ENCODE data around the gene HOXB9.

The HOXB9 gene

DNA sequence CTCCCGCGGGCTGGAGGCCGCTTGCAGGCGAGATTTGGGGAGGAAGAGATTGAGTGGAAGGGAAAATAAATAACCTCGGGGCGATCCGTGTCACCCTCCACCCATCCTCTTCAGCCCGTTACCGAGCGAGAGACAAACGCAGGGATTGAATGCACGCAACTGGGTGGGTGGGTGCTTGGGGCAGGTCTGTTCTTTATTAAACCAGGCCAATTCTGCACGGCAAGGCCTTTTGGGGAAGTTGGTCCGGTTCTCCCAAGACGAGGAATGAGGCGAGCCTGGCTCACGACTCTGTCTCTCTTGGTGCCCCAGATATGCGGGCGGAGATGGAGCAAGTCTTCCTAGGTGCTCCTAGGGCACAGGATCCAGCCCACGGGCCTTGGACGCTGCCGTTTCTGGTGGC is 14.9 kb downstream of the HOXB9 start:
- Histone ChIP-seq H3K27ac (no peak overlapping the region), H3K9ac (no peak overlapping the region), H3K27me3 (peaks cover 100% of the 10 kb centered on the region in 11 experiments), H3K4me2 (no peak overlapping the region), H4K20me1 (peaks cover 0 to 92% (median 76%) of the 10 kb centered on the region in 11 experiments; a peak in 19 of 22 replicates), H3K36me3 (no peaks in the 10 kb centered on the region), H3K9me3 (replicated peaks in 1 of 11) (peaks cover 0 to 9% (median 5%) of the 10 kb centered on the region in 11 experiments; a peak in 9 of 22 replicates), H3K4me3 (no peak overlapping the region), H3K4me1 (peaks cover 0 to 13% (median 4%) of the 10 kb centered on the region in 10 experiments; a peak in 7 of 20 replicates)
- no peak for TF ChIP-seq Cebpa-rat (IDR thresholded peaks at IDR 0.05)

DNA sequence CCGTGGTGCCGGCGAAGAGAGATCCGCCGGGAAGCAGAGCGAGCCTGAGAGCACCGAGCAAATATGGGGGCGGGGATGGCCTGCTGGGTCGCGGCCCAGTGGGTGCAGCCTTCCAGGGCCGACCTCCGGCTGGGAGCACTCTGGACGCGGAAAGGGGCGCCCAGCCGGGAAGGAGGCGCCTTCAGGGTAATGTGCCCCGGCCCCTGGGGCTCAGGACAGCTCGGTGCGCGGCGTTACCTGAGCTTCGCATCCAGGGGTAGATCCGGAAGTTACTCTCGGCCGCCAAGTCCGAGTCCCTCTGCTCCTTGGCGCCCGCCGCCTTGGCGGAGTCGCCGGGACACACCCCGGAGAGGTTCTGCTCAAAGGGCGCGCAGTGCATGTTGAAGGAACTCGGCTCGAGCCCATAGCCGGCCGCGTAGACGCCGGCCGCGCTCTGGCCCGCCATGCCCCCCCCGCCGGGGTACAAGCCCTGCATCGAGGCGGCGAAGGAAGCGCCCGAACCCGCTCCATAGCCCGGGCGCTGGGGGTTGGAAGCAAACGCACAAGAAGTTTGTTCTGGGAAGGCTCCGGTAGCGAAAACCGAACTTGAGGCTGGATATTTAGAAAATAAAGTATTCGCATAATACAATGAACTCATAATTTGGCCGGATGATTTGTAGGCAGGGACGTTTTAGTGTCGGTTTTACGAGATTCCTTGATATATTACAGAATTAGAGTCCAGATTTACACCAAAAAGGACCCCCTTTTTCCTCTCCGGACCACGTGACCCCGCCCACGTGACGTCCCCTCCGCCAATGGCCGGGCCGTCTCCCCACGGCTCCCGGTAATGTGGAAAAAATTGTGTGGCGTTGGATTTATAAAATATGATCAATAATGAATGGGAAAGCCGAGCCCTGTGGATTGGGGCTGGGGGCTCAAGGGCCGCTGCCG is 15.6 kb downstream of the HOXB9 start, which contains the start of gene HOXB7:
Gene HOXB7, minus strand, starts transcription at position 736 of the 930 bp plus-strand sequence. Its CDS starts 99 bp downstream, at position 637.
- Histone ChIP-seq H4K20me1 (peaks cover 0 to 92% (median 76%) of the 10 kb centered on the region in 11 experiments; a peak in 19 of 22 replicates), H3K9ac (no peak within 1 kb of the TSS), H3K27me3 (peaks cover 100% of the 10 kb centered on the region in 11 experiments), H3K4me1 (peaks cover 0 to 13% (median 4%) of the 10 kb centered on the region in 10 experiments; a peak in 7 of 20 replicates), H3K4me3 (no peak within 1 kb of the TSS), H3K36me3 (no peaks in the 10 kb centered on the region), H3K27ac (no peak within 1 kb of the TSS), H3K9me3 (replicated peaks in 1 of 11) (peaks cover 0 to 9% (median 5%) of the 10 kb centered on the region in 11 experiments; a peak in 9 of 22 replicates), H3K4me2 (peak within 1 kb of the TSS in 4 of 11 experiments; percentile 8 to 67 (median 26); a peak in 4 of 22 replicates)
- no peak for TF ChIP-seq Cebpa-rat (IDR thresholded peaks at IDR 0.05)

DNA sequence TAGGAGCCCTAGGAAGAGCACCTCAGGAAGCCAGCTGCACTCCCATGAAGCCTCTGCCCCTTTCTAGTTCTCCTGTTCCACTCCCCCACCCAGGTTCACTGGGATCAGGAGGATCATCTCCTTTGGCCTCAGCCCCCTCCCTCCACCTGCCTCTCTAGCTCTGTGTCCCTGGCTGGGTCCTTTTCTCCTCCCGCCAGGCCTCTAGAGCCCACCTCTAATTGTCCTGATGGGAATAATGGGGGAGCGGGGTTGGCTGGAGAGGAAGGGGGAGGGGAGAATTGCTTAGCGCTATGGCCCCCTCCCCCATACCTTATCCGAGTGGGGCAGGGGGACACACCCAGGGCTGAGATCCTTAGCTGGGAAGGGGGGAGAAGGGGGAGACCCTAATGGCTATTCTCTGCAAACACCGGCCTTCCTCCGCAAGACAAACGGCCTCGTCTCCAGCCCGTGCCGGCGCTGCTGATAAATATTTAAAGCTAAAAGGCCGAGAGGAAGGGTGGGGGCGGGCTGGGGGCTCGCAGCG is 16.3 kb downstream of the HOXB9 start:
- H3K9me3 ChIP-seq (replicated peaks in 1 of 11): peaks cover 0 to 9% (median 5%) of the 10 kb centered on the region in 11 experiments; a peak in 9 of 22 replicates
- H3K4me3 ChIP-seq: no peak overlapping the region
- peaks cover 100% of the 10 kb centered on the region in 11 experiments for H3K27me3 ChIP-seq
- no peaks in the 10 kb centered on the region for H3K36me3 ChIP-seq
- no peak overlapping the region for H3K4me2 ChIP-seq
- H3K9ac ChIP-seq: no peak overlapping the region
- no peak for TF ChIP-seq Cebpa-rat (IDR thresholded peaks at IDR 0.05)
- no peak overlapping the region for H3K27ac ChIP-seq
- peaks cover 0 to 13% (median 4%) of the 10 kb centered on the region in 10 experiments; a peak in 7 of 20 replicates for H3K4me1 ChIP-seq
- peaks cover 0 to 92% (median 81%) of the 10 kb centered on the region in 11 experiments; a peak in 19 of 22 replicates for H4K20me1 ChIP-seq

DNA sequence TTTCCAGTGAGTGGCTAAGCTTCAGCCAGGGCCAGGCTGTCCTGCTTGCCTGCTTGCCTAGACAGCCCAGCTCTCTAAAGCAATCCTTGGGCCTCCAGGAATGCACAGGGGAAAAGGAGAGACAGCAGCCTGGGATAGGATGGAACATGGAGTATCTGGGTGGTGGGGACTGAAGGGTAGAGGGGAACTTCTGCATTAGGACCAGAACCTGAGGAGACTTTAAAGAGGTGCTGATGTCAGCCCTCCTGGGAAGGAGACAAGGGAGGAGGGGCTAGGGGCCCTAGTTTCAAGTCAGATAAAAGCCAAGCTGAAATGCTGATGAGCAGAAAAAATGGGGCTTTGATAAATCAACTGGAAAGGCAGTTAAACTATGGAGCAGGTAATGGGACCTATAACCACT is 17.1 kb downstream of the HOXB9 start:
- no peak overlapping the region for H3K27ac ChIP-seq
- peaks cover 100% of the 10 kb centered on the region in 11 experiments for H3K27me3 ChIP-seq
- H3K4me1 ChIP-seq: peaks cover 0 to 13% (median 4%) of the 10 kb centered on the region in 10 experiments; a peak in 7 of 20 replicates
- peaks cover 0 to 95% (median 84%) of the 10 kb centered on the region in 11 experiments; a peak in 19 of 22 replicates for H4K20me1 ChIP-seq
- H3K9ac ChIP-seq: no peak overlapping the region
- H3K36me3 ChIP-seq: no peaks in the 10 kb centered on the region
- H3K4me3 ChIP-seq: no peak overlapping the region
- H3K9me3 ChIP-seq (replicated peaks in 1 of 11): peaks cover 0 to 9% (median 5%) of the 10 kb centered on the region in 11 experiments; a peak in 9 of 22 replicates
- TF ChIP-seq Cebpa-rat (IDR thresholded peaks at IDR 0.05): no peak
- H3K4me2 ChIP-seq: no peak overlapping the region

DNA sequence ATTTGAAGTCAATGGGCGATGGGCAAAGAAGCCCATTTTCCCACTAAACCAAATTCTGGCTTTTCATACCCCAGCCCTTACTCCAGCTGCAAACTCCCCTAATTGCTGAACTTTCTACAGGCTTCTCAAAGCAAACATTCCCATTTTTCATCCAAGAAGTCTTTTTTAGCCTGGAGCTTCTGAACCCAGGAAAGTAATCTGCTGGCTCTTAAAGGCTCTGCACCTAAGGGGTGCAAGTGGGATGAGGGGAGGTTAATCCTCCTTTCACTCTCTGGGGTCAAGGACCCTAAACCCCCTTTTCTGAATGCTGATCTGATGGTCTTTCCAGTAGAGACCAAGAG is 17.7 kb downstream of the HOXB9 start:
- Histone ChIP-seq H3K9me3 (replicated peaks in 1 of 11) (peaks cover 0 to 9% (median 5%) of the 10 kb centered on the region in 11 experiments; a peak in 9 of 22 replicates), H3K27me3 (peaks cover 100% of the 10 kb centered on the region in 11 experiments), H3K4me3 (no peak overlapping the region), H3K36me3 (no peaks in the 10 kb centered on the region), H4K20me1 (peaks cover 0 to 95% (median 85%) of the 10 kb centered on the region in 11 experiments; a peak in 18 of 22 replicates), H3K27ac (no peak overlapping the region), H3K4me2 (no peak overlapping the region), H3K9ac (no peak overlapping the region), H3K4me1 (peaks cover 0 to 13% (median 4%) of the 10 kb centered on the region in 10 experiments; a peak in 7 of 20 replicates)
- TF ChIP-seq Cebpa-rat (IDR thresholded peaks at IDR 0.05): no peak

DNA sequence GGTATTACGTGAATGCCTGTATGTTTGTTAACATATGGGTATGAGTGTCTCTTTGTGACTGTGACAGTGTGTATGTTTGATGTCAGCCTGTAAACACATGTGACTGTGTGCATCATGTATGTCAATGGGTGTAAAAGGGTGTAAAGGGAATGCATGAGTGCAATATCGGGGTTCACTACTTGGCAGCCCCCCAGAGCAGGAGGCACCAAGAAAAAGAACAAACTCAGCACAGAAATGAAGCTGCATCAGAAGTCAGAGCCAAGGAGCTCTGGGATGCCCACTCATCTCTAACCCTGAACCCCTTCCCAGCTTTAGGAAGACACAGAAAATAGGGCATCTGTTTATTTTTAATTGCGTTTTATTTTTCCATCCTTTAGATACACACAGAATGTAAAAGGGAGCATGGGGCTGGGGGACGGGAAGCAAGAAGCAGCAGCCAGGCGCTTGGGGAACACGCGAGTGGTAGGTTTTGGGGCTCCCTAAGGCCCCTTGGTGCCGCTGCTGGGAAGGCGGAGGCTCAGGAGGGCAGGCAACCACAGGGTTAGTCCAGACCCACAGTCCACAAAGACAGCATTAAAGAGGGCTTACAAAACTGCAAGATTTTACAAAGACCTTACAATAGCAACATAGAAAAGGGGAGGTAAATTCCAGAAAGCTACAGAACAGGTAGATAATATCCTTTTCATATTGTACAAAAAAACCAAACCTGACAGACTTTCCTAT is 19.1 kb downstream of the HOXB9 start:
- Histone ChIP-seq H3K27me3 (peaks cover 100% of the 10 kb centered on the region in 11 experiments), H3K4me1 (peaks cover 0 to 5% (median 4%) of the 10 kb centered on the region in 10 experiments; a peak in 7 of 20 replicates), H3K9me3 (replicated peaks in 1 of 11) (peaks cover 0 to 9% (median 5%) of the 10 kb centered on the region in 11 experiments; a peak in 9 of 22 replicates), H3K9ac (no peak overlapping the region), H4K20me1 (peaks cover 0 to 95% (median 82%) of the 10 kb centered on the region in 11 experiments; a peak in 18 of 22 replicates), H3K36me3 (no peaks in the 10 kb centered on the region), H3K4me2 (no peak overlapping the region), H3K4me3 (no peak overlapping the region), H3K27ac (no peak overlapping the region)
- TF ChIP-seq Cebpa-rat (IDR thresholded peaks at IDR 0.05): no peak

DNA sequence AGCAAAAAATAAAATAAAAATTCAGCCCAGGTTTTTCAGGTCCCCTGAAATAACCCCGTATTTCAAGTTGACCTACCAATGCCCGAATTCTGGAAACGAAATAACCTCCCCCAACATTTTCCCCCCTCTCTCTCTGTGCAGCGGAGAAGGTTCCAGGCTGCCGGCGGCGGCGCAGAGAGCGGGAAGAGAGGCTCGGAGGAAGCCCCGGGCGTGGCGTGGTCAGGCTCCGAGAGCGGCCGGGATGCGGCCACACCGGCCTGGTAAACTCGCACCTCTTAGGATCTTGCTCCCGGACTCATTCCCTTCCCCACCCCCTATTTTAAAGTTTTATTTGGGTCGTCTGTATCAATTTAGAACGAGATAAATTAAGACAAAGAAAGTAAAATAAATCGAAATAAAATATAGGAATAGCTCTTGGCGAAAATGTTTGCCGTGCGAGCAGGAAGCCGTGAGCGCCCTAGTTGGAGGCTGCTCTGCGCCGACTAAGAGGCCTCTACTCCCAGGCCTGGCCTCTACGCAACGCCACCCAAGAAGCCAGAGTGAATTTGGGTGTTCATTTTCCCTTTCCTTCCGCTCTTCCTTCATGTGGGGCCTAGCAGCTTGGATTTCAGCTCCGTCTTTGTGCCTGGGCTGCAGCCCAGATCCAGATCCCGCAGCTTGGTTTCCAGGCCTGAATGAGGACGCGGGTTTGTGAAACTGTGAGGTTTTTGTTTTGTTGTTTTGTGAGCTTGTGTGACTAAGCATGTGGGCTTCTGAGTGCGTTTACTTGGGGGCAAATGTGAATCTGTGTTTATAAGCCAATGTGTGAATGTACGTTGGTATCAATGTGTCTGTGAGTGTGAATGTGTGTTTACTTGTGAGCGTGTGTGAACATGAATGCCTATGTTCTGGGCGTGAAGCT is 19.9 kb downstream of the HOXB9 start:
- no peak overlapping the region for H3K4me2 ChIP-seq
- no peaks in the 10 kb centered on the region for H3K36me3 ChIP-seq
- H3K27me3 ChIP-seq: peaks cover 100% of the 10 kb centered on the region in 11 experiments
- H3K9me3 ChIP-seq (replicated peaks in 1 of 11): peaks cover 0 to 9% (median 5%) of the 10 kb centered on the region in 11 experiments; a peak in 9 of 22 replicates
- H3K4me1 ChIP-seq: no peaks in the 10 kb centered on the region
- H3K4me3 ChIP-seq: no peak overlapping the region
- no peak overlapping the region for H3K9ac ChIP-seq
- TF ChIP-seq Cebpa-rat (IDR thresholded peaks at IDR 0.05): no peak
- no peak overlapping the region for H3K27ac ChIP-seq
- peaks cover 0 to 97% (median 85%) of the 10 kb centered on the region in 11 experiments; a peak in 18 of 22 replicates for H4K20me1 ChIP-seq
